GM06990 (cell line): ENCODE results near the gene KLHL40.

Source experiments
- DNase-seq: peaks from one replicate; pipeline ENCODE4 v3.0.0-alpha.2; 2011; ENCODE audit not compliant: insufficient read length; ENCODE audit errors: extremely low read depth
- H3K27me3 ChIP-seq: replicated peaks from 2 replicates; pipeline ENCODE4 v1.6.0; 2011; ENCODE audit warnings: low read length; ENCODE audit not compliant: control insufficient read depth, insufficient read depth
- H3K36me3 ChIP-seq: 2 replicates; pipeline ENCODE4 v1.5.1; 2011; ENCODE audit warnings: low read length; ENCODE audit not compliant: control insufficient read depth, insufficient read depth
- H3K4me3 ChIP-seq: replicated peaks from 2 replicates; pipeline ENCODE4 v1.5.1; 2011; ENCODE audit warnings: low read depth, mild to moderate bottlenecking, control low read depth, low read length
- TF ChIP-seq, protein P1 (sequence below): IDR thresholded peaks from 2 replicates; pipeline ENCODE4 v1.5.1; 2011; ENCODE audit warnings: low read length, control low read depth, mild to moderate bottlenecking, inconsistent platforms; ENCODE audit not compliant: insufficient read depth, poor library complexity, severe bottlenecking

The KLHL40 gene

GRCh38 chr3:42712688-42713372 is 27.5 kb downstream of the KLHL40 start:
- no peaks in the 10 kb centered on the region for H3K36me3 ChIP-seq
- TF ChIP-seq, protein P1, sequence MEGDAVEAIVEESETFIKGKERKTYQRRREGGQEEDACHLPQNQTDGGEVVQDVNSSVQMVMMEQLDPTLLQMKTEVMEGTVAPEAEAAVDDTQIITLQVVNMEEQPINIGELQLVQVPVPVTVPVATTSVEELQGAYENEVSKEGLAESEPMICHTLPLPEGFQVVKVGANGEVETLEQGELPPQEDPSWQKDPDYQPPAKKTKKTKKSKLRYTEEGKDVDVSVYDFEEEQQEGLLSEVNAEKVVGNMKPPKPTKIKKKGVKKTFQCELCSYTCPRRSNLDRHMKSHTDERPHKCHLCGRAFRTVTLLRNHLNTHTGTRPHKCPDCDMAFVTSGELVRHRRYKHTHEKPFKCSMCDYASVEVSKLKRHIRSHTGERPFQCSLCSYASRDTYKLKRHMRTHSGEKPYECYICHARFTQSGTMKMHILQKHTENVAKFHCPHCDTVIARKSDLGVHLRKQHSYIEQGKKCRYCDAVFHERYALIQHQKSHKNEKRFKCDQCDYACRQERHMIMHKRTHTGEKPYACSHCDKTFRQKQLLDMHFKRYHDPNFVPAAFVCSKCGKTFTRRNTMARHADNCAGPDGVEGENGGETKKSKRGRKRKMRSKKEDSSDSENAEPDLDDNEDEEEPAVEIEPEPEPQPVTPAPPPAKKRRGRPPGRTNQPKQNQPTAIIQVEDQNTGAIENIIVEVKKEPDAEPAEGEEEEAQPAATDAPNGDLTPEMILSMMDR: no peak
- no peak for DNase-seq
- no peak overlapping the region for H3K4me3 ChIP-seq
- no peaks in the 10 kb centered on the region; the same call in none of the 2 replicates for H3K27me3 ChIP-seq

DNA sequence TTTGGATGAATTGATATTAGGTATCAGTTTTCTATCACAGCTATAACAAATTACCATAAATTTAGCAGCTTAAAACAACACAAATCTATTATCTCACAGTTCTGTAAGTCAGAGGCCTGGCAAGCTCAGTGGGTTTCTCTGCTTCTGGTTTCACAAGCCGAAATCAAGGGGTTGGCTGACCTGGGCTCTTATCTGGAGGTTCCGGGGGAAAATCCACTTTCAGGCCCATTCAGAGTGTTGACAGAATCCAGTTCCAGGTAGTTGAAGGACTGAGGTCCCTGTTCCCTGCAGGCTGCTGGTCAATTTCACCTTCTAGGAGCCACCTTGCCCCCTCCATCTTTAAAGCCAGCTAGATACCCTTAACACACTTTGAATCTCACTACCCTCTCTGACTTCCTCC is 28.4 kb downstream of the KLHL40 start:
- no peaks in the 10 kb centered on the region; the same call in none of the 2 replicates for H3K27me3 ChIP-seq
- no peak for DNase-seq
- no peaks in the 10 kb centered on the region for H3K36me3 ChIP-seq
- TF ChIP-seq, protein P1: no peak
- no peak overlapping the region for H3K4me3 ChIP-seq

GRCh38 chr3:42714171-42714852 is 29.0 kb downstream of the KLHL40 start:
- Histone ChIP-seq H3K36me3 (no peaks in the 10 kb centered on the region), H3K4me3 (no peak overlapping the region), H3K27me3 (no peaks in the 10 kb centered on the region; the same call in none of the 2 replicates)
- TF ChIP-seq, protein P1: no peak
- no peak for DNase-seq

- Histone ChIP-seq H3K36me3 (no peaks in the 10 kb centered on the region), H3K27me3 (no peaks in the 10 kb centered on the region; the same call in 1 of the 2 replicates), H3K4me3 (no peak overlapping the region)
- TF ChIP-seq, protein P1: no peak
- DNase-seq: no peak
Measured at GRCh38 chr3:42717306-42717705, 32.0 kb downstream of the KLHL40 start.

DNA sequence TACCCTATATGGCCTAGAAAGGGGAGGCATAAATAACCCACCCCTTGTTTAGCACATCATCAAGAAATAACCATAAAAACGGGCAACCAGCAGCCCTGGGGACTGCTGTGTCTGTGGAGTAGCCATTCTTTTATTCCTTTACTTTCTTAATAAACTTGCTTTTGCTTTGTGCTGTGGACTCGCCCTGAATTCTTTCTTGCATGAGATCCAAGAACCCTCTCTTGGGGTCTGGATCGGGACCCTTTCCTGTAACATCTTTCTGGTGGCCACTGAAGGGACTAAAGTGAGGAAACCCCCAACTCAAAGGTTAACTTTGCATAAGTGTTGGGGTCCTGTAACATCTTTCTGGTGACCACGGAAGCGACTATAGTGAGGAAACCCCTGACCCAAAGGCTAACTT is 33.0 kb downstream of the KLHL40 start:
- no peaks in the 10 kb centered on the region for H3K27me3 ChIP-seq
- TF ChIP-seq, protein P1: no peak
- H3K36me3 ChIP-seq: no peaks in the 10 kb centered on the region
- DNase-seq: no peak
- no peak overlapping the region for H3K4me3 ChIP-seq

GRCh38 chr3:42719002-42719401 is 33.7 kb downstream of the KLHL40 start:
- no peak for DNase-seq
- H3K27me3 ChIP-seq: no peaks in the 10 kb centered on the region
- H3K4me3 ChIP-seq: no peak overlapping the region
- no peaks in the 10 kb centered on the region for H3K36me3 ChIP-seq
- TF ChIP-seq, protein P1: no peak
